Measurements from ENCODE around the gene MICAL3.

- TF ChIP-seq ELF4 (IDR thresholded peaks at IDR 0.05), result no peak
- no peak for TF ChIP-seq NFRKB (IDR thresholded peaks at IDR 0.05)
- TF ChIP-seq SUZ12 (IDR thresholded peaks at IDR 0.05), result no peak
- no peak for TF ChIP-seq TARDBP (IDR thresholded peaks at IDR 0.05)
- TF ChIP-seq FOXK2 (IDR thresholded peaks at IDR 0.05), result no peak
- no peak for TF ChIP-seq SP1 (IDR thresholded peaks at IDR 0.05)
- no peak for TF ChIP-seq FOXA1 (IDR thresholded peaks at IDR 0.05)
- TF ChIP-seq FOXM1 (IDR thresholded peaks at IDR 0.05; ENCODE audit: borderline replicate concordance), result no peak
- no peak for TF ChIP-seq HDGF (IDR thresholded peaks at IDR 0.05; ENCODE audit: borderline replicate concordance)
- no peak for TF ChIP-seq CTBP1 (IDR thresholded peaks at IDR 0.05; ENCODE audit: borderline replicate concordance)
- TF ChIP-seq BHLHE40 (IDR thresholded peaks at IDR 0.05; ENCODE audit: borderline replicate concordance), result no peak
- no peak for TF ChIP-seq ARNT (IDR thresholded peaks at IDR 0.05)
- TF ChIP-seq LEF1 (IDR thresholded peaks at IDR 0.05; ENCODE audit: borderline replicate concordance), result no peak
- TF ChIP-seq L3MBTL2 (conservative IDR thresholded peaks at IDR 0.05), result no peak
Observed at GRCh38 chr22:17772958-17773605, 251.3 kb downstream of the MICAL3 start.
